ENCODE data around the gene ZNF277. TPM values are rescaled to one million over a fixed set of nuclear protein-coding genes. Genes with fewer than 3 reads are reported as not detected.

ZNF277 gene
- total and polyA plus RNA-seq, 4 donors, result 7.8 to 23.5 (median 14.5) TPM

- TF ChIP-seq JUND (IDR thresholded peaks at IDR 0.05) (no peak), RAD21 (IDR thresholded peaks at IDR 0.05) (no peak), EGR1 (IDR thresholded peaks at IDR 0.05; ENCODE audit: low read depth in 2 of 2) (no peak), HNF4G (IDR thresholded peaks at IDR 0.05) (no peak), HNF4A (conservative IDR thresholded peaks at IDR 0.05) (no peak)
- TF ChIP-seq, protein P1, sequence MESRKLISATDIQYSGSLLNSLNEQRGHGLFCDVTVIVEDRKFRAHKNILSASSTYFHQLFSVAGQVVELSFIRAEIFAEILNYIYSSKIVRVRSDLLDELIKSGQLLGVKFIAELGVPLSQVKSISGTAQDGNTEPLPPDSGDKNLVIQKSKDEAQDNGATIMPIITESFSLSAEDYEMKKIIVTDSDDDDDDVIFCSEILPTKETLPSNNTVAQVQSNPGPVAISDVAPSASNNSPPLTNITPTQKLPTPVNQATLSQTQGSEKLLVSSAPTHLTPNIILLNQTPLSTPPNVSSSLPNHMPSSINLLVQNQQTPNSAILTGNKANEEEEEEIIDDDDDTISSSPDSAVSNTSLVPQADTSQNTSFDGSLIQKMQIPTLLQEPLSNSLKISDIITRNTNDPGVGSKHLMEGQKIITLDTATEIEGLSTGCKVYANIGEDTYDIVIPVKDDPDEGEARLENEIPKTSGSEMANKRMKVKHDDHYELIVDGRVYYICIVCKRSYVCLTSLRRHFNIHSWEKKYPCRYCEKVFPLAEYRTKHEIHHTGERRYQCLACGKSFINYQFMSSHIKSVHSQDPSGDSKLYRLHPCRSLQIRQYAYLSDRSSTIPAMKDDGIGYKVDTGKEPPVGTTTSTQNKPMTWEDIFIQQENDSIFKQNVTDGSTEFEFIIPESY (IDR thresholded peaks at IDR 0.05), result no peak
- TF ChIP-seq, protein P2, sequence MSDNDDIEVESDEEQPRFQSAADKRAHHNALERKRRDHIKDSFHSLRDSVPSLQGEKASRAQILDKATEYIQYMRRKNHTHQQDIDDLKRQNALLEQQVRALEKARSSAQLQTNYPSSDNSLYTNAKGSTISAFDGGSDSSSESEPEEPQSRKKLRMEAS (IDR thresholded peaks at IDR 0.05), result no peak
- H3K27ac ChIP-seq (ENCODE audit: low read depth in 1 of 2, low read length in 2 of 2), result no peak overlapping the region
- H3K27me3 ChIP-seq (ENCODE audit: control insufficient read depth in 4 of 4, insufficient read depth in 4 of 4, low read length in 3 of 4), result no peaks in the 10 kb centered on the region
- no peak overlapping the region for H3K4me3 ChIP-seq (ENCODE audit: low read depth in 1 of 3, low read length in 3 of 3)
- H3K36me3 ChIP-seq (ENCODE audit: control insufficient read depth in 4 of 4, insufficient read depth in 3 of 4, low read depth in 1 of 4, low read length in 3 of 4), result no peaks in the 10 kb centered on the region
- no peaks in the 10 kb centered on the region for H3K9me3 ChIP-seq (ENCODE audit: control insufficient read depth in 4 of 4, low read length in 3 of 4)
- DNase-seq (ENCODE audit: low spot score), result no peak
- peaks cover 0 to 10% (median 3%) of the 10 kb centered on the region in 4 donors for H3K4me1 ChIP-seq (ENCODE audit: control insufficient read depth in 4 of 4, insufficient read depth in 4 of 4, low read length in 3 of 4)
- H3K9ac ChIP-seq (ENCODE audit: low read depth in 1 of 2, low read length in 2 of 2), result no peak overlapping the region
Measured at GRCh38 chr7:112263519-112263918, 57.0 kb downstream of the ZNF277 start.

DNA sequence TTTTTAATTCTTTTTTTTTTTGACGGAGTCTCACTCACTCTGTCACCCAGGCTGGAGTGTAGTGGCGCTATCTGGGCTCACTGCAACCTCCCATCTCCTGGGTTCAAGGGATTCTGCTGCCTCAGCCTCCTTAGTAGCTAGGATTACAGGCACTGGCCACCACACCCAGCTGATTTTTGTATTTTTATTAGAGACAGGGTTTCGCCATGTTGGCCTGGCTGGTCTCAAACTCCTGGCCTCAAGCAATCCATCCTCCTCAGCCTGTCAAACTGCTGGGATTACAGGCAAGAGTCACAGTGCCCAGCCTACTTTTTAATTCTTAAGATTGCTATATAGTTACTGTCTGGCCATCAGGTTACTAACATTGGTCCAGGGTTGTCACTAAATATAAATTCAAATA is 59.6 kb downstream of the ZNF277 start:
- DNase-seq (ENCODE audit: low spot score), result no peak
- Histone ChIP-seq H3K9ac (ENCODE audit: low read depth in 1 of 2, low read length in 2 of 2) (no peak overlapping the region), H3K4me1 (ENCODE audit: control insufficient read depth in 4 of 4, insufficient read depth in 4 of 4, low read length in 3 of 4) (peaks cover 0 to 10% (median 3%) of the 10 kb centered on the region in 4 donors), H3K9me3 (ENCODE audit: control insufficient read depth in 4 of 4, low read length in 3 of 4) (no peaks in the 10 kb centered on the region), H3K36me3 (ENCODE audit: control insufficient read depth in 4 of 4, insufficient read depth in 3 of 4, low read depth in 1 of 4, low read length in 3 of 4) (no peaks in the 10 kb centered on the region), H3K27ac (ENCODE audit: low read depth in 1 of 2, low read length in 2 of 2) (no peak overlapping the region), H3K4me3 (ENCODE audit: low read depth in 1 of 3, low read length in 3 of 3) (no peak overlapping the region), H3K27me3 (ENCODE audit: control insufficient read depth in 4 of 4, insufficient read depth in 4 of 4, low read length in 3 of 4) (no peaks in the 10 kb centered on the region)
- TF ChIP-seq, protein P3, sequence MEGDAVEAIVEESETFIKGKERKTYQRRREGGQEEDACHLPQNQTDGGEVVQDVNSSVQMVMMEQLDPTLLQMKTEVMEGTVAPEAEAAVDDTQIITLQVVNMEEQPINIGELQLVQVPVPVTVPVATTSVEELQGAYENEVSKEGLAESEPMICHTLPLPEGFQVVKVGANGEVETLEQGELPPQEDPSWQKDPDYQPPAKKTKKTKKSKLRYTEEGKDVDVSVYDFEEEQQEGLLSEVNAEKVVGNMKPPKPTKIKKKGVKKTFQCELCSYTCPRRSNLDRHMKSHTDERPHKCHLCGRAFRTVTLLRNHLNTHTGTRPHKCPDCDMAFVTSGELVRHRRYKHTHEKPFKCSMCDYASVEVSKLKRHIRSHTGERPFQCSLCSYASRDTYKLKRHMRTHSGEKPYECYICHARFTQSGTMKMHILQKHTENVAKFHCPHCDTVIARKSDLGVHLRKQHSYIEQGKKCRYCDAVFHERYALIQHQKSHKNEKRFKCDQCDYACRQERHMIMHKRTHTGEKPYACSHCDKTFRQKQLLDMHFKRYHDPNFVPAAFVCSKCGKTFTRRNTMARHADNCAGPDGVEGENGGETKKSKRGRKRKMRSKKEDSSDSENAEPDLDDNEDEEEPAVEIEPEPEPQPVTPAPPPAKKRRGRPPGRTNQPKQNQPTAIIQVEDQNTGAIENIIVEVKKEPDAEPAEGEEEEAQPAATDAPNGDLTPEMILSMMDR (IDR thresholded peaks at IDR 0.05; ENCODE audit: low read depth, low read length, missing input control), result no peak
- no peak for TF ChIP-seq TAF1 (conservative IDR thresholded peaks at IDR 0.05)
- no peak for TF ChIP-seq REST (IDR thresholded peaks at IDR 0.05)
- no peak for TF ChIP-seq EGR1 (IDR thresholded peaks at IDR 0.05; ENCODE audit: low read depth in 2 of 2)
- no peak for TF ChIP-seq HNF4G (IDR thresholded peaks at IDR 0.05)
- TF ChIP-seq FOXA2 (IDR thresholded peaks at IDR 0.05), result no peak
- TF ChIP-seq, protein P2 (IDR thresholded peaks at IDR 0.05), result no peak
- TF ChIP-seq FOXA1 (IDR thresholded peaks at IDR 0.05), result no peak
- TF ChIP-seq RXRA (IDR thresholded peaks at IDR 0.05), result no peak
- no peak for TF ChIP-seq JUND (IDR thresholded peaks at IDR 0.05)
- TF ChIP-seq, protein P1 (IDR thresholded peaks at IDR 0.05), result no peak
- no peak for TF ChIP-seq HNF4A (conservative IDR thresholded peaks at IDR 0.05)
- no peak for TF ChIP-seq YY1 (IDR thresholded peaks at IDR 0.05)
- no peak for TF ChIP-seq NR2F2 (IDR thresholded peaks at IDR 0.05)
- WGBS, result 95% methylated on average over 3 of the region's 3 CpGs
